Measurements from ENCODE around the gene RNF141.

Gene RNF141

DNA sequence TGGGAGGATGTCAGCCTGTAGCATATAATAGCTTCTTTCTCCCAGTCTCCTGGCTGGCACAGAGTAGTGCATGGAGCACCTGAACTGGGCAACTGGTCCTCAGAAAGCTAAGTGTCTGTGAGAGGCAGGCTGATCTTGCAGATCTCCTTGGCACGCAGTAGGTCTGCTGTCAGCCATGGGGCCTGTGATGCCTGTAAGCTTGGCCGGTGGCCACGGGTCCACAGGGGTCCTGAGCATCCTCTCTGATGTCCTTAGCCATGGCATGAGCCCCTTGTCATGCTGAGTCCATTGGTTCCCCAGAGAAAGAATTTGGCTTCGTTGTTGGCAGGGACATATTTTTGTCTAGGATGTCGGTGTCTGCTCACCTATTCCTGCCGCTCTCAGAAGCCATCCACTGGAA is 61.0 kb downstream of the RNF141 start:
- no peak for DNase-seq (ENCODE audit: low spot score)

DNA sequence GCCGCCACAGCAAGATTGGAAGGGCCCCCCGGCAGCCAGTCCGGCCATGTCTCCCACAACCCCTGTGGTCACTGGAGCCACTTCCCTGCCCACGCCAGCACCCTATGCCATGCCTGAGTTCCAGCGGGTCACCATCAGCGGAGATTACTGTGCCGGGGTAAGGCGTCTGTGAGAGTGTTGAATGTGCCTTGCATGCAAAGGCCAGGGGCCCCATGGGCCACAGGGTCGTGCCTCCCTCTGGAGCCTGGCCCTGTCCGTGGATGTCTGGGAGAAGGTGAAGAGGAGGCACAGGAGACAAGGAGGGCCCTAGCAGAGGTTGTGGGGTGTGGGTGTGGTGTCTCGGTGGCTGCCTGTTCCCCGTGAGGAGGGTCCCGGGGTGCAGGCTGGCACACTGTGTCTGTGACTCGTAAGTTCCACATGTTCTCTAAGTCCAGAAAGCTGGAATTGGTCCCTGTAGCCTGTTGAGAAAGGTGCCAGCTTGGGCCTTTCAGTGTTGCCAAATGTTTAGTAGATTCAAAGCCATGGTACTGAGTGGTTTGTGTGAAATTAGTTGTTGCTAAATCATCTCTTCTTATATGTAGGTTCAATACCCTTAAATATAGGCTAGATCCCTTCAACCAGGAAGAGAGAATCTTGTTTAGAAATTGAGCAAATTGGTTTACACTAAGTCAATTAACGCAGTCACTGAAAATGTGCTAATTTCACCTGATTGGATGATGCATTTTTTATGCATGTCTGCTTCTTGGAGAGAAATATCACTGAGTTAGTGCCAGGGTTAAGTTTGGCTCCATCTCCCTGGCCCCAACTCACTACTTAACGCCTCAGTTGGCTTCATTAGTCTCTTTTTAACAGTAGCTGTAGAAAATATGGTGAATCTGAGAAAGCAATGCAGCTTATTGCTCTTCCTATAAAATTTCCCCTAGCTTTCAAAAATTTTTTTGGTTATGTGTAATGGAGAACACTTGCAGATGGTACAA is 62.1 kb downstream of the RNF141 start:
- DNase-seq (ENCODE audit: low spot score) = no peak

DNA sequence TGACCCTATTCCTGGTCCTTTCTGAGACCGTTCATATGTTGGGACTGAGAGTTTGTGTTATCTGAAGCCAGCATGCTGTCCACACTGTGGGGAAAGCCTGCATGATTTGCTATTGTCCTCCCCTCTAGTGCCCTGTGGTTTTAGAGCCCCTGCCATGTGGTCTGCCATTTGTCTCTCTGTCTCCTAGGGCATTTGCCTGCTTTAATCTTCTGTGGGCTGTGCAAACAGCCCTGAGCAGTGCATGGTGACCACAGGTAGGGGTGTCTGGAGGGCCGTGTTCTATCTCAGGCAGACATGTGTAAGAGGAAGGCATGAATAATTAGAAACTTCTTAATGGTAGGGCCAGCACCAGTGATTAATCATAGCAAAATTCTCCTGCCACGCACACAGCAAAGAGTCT is 62.9 kb downstream of the RNF141 start:
- no peak for DNase-seq (ENCODE audit: low spot score)

DNA sequence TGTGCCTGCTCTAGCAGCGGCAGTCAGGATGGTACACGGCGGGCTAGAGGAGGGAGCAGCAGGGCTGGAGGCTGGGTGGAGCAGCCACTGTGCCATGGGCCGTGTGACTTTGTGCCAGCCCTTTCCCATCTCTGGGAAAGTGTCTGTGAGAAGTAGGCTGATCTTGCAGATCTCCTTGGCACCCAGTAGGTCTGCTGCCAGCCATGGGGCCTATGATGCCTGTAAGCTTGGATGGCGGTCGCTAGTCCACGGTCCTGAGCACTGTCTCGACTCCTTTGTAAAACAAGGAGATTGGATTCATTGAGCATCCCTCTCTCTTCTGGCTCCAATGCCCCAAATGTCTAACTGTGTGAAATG is 63.3 kb downstream of the RNF141 start:
- no peak for DNase-seq (ENCODE audit: low spot score)

DNA sequence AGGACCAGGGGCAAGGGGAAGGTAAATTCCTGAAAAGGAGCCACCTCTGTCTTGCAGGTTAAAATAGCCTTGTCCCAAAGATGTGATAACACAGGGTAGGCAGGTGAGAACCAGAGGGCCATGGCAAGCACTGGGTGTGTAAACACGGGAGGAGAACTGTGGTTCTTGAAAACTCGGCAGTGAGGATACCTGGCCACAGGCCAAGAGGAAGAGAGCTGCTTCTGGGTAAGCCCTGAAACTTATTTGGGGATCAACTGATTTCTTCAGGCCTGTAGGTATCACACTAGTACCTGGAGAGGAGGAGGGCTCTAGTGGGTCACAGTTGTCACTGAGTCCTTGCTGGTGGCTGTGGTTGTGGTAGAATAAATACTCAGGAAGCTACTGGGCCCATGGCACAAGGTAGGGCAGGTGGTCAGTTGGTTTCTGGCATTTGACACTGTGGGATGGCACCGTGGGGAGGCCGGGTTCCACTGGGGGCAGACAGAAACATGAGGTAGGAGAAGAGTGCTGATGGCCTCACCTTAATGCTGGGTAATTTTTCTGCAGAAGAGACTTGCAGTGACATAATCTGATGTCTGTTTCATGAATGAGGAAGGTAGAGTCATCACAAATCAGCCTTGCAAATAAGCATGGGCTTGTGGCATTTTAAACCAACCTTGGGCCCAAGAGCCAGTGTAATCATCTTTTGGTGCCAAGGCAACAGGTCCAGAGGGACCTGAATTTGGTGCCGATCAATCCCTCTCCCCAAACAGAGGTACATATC is 63.9 kb downstream of the RNF141 start:
- DNase-seq (ENCODE audit: low spot score) = no peak

DNA sequence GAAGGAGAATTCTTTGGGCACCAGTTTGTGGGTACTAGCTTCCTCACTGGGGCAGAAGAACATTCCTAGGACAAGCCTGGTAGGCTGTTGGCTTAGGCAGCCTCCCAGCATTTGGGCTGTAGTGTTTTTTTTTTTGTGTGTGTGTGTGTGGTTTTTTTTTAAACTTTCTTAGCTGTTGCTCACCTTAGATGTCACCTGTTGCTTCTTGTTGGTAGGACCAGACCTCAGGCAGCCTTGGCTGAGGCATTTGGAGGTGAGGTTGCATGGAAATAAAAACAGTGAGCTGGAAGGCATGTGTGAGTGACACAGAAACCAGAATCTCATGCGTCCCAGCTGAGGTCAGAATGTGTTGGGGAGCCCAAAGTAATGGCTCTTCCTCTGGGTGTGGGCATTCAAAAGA is 64.6 kb downstream of the RNF141 start:
- DNase-seq (ENCODE audit: low spot score) = no peak

DNA sequence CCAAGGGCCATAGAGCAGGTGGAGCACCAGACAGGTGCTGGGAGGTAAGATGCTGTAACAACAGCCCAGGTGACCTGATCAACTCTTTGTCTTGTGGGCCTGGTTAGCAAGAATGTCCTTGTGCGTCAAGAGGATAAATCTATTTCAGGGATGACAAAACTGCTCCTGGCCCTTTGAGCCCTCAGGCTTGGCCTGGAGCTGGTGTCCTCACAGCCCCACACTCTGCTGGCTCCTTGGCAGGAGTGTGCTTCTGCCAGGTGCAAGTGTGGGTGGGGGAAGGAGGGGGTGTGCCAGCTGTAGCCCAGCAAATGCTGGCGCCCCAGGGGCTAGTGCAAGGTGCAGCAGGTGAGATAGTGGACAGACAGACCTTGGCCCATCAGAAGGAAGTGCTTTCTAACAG is 66.4 kb downstream of the RNF141 start:
- no peak for DNase-seq (ENCODE audit: low spot score)

DNA sequence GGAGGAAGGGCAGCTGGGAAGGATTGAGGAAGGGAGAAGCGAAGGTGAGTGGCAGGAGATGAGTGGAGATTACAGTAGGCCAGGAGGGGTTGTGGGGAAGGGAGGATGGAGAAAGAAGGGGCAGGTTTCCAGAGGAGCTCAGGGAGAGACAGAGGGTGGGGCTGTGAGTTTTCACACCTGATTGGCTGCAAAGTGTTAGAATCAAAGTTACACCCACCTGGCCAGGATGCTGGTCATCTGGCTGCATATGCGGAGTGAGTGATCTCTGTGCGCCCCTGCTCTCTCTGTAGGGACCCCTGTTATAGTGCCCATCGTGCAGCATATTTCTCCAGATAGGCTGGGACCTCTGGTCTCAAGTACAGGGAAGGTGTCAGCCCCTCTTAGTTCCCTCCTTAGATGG is 67.6 kb downstream of the RNF141 start:
- no peak for DNase-seq (ENCODE audit: low spot score)

DNA sequence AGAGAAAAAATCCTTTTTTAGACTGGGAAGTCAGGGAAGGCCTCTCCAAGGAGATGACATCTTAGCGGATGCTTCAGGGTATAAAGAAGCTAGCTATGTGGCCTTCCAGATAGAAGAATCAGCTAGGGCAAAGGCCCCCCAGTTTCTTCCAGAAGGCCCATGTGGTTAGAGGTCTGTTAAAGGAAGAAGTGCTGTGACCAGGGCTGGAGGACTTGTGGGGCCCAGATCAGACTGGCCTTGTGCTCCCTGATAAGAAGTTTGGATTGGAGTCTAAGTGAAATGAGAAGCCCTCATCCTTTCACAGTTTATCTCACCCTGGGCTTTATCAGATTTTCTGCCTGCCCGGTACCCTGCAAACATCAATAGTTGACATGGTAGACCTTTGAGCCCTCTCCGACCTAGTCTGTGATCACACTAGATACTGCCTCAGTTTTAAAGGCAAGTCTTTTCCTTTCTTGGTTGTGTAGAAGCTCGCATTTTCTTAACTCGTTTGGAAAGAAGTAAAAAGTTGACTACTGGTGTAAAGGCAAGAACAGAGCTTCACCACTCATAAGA is 78.2 kb downstream of the RNF141 start:
- DNase-seq (ENCODE audit: low spot score) = no peak
